Stimulated activated CD4-positive, alpha-beta T cell treated with anti-CD3 and anti-CD28 coated beads, Interleukin-15, amount 100 ng/mL, for 1 hour (primary cell): Measurements from ENCODE around the gene PARP12.

Experiments used
- DNase-seq, 2 donors: peaks; one replicate each; pipeline ENCODE4 v3.0.0-alpha.2; 2020; ENCODE audit warnings: low read depth in 1 of 2, low spot score in 1 of 2

The PARP12 gene

GRCh38 chr7:139992353-139993044 lies 70.3 kb downstream of the PARP12 start:
- DNase-seq = no peak

GRCh38 chr7:139991911-139992310 lies 70.8 kb downstream of the PARP12 start:
- no peak for DNase-seq

GRCh38 chr7:139991269-139991666 lies 71.5 kb downstream of the PARP12 start:
- DNase-seq = no peak

- no peak for DNase-seq
Measured at GRCh38 chr7:139990571-139991268, 72.0 kb downstream of the PARP12 start.

GRCh38 chr7:139990142-139990535 lies 72.6 kb downstream of the PARP12 start:
- DNase-seq = no peak

- DNase-seq = no peak
Measured at GRCh38 chr7:139989366-139990141, 73.2 kb downstream of the PARP12 start.

- DNase-seq = no peak
Measured at GRCh38 chr7:139987691-139988516, 74.8 kb downstream of the PARP12 start.

- no peak for DNase-seq
Measured at GRCh38 chr7:139985811-139986210, 76.9 kb downstream of the PARP12 start.

- DNase-seq = no peak
Measured at GRCh38 chr7:139984642-139985539, 77.9 kb downstream of the PARP12 start.

GRCh38 chr7:139982927-139983920 lies 79.5 kb downstream of the PARP12 start:
- DNase-seq = no peak

GRCh38 chr7:139981511-139981895 lies 81.2 kb downstream of the PARP12 start:
- DNase-seq = no peak

- no peak for DNase-seq
Measured at GRCh38 chr7:139976838-139977656, 85.7 kb downstream of the PARP12 start.

GRCh38 chr7:139976055-139976837 lies 86.5 kb downstream of the PARP12 start:
- DNase-seq = no peak

- no peak for DNase-seq
Measured at GRCh38 chr7:139974179-139974811, 88.5 kb downstream of the PARP12 start.
